GM12892 (cell line): ENCODE results near the gene CCDC137.

Source experiments
- POLR2A ChIP-seq: IDR thresholded peaks from 2 replicates; pipeline ENCODE4 v1.6.1; 2011; ENCODE audit warnings: low read depth, low read length, control low read depth
- POLR2AphosphoS5 ChIP-seq: IDR thresholded peaks from 2 replicates; pipeline ENCODE4 v1.6.1; 2011; ENCODE audit warnings: low read depth, low read length, control low read depth
- TAF1 ChIP-seq: IDR thresholded peaks from 2 replicates; pipeline ENCODE4 v1.6.1; 2011; ENCODE audit warnings: low read depth, mild to moderate bottlenecking, control low read depth, low read length, borderline replicate concordance

DNA sequence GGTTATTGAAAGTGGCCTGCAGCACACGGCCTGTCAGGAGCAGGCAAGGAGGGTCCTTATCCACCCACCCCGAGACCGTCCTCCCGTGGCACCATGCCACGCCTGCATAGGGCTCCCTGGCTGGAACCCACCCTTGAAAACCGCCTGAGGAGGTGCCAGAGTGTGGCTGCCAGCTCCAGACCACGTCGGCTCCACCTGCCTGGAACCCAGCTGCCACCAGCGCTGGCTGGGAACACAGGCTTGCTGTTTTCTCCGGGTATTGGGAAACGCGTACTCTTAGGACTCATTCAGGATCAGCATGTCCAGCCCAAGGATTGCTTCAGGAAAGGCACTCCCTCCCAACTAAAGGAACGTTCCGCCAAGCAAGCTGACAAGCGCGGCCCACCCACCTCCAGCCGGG, 10.4 kb downstream of the CCDC137 start:
- TF ChIP-seq POLR2AphosphoS5 (no peak), POLR2A (no peak), TAF1 (no peak)
